IPS DF 4.7 (cell line): ENCODE data around the gene GEMIN2.
"Not testable (repeated sequence)": the region's sequence is repeated elsewhere in the genome, so short reads cannot be mapped to it uniquely, and the experiment has no call there.

Experiments
- DNase-seq: peaks from one replicate; pipeline ENCODE4 v3.0.0-alpha.2; 2013; ENCODE audit warnings: low spot score; ENCODE audit errors: extremely low read depth

Gene GEMIN2

GRCh38 chr14:39176263-39177167 is 62.4 kb downstream of the GEMIN2 start:
- no peak for DNase-seq

GRCh38 chr14:39177168-39177545 is 63.0 kb downstream of the GEMIN2 start:
- DNase-seq: no peak

DNA sequence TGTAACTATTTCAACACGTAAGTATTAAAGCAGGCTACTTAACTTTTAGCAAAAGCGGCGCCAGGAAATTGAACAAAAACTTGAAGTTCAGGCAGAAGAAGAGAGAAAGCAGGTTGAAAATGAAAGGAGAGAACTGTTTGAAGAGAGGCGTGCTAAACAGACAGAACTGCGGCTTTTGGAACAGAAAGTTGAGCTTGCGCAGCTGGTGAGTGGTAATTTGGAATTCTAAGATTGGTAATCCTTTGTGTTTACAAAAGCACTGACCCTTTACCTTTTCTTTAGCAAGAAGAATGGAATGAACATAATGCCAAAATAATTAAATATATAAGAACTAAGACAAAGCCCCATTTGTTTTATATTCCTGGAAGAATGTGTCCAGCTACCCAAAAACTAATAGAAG is 64.9 kb downstream of the GEMIN2 start:
- no peak for DNase-seq

GRCh38 chr14:39180553-39180952 is 66.4 kb downstream of the GEMIN2 start:
- no peak for DNase-seq

DNA sequence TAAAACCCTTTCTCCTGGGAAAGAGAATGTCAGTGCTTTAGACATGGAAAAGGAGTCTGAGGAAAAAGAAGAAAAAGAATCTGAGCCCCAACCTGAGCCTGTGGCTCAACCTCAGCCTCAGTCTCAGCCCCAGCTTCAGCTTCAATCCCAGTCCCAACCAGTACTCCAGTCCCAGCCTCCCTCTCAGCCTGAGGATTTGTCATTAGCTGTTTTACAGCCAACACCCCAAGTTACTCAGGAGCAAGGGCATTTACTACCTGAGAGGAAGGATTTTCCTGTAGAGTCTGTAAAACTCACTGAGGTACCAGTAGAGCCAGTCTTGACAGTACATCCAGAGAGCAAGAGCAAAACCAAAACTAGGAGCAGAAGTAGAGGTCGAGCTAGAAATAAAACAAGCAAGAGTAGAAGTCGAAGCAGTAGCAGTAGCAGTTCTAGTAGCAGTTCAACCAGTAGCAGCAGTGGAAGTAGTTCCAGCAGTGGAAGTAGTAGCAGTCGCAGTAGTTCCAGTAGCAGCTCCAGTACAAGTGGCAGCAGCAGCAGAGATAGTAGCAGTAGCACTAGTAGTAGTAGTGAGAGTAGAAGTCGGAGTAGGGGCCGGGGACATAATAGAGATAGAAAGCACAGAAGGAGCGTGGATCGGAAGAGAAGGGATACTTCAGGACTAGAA is 67.0 kb downstream of the GEMIN2 start:
- no peak for DNase-seq

DNA sequence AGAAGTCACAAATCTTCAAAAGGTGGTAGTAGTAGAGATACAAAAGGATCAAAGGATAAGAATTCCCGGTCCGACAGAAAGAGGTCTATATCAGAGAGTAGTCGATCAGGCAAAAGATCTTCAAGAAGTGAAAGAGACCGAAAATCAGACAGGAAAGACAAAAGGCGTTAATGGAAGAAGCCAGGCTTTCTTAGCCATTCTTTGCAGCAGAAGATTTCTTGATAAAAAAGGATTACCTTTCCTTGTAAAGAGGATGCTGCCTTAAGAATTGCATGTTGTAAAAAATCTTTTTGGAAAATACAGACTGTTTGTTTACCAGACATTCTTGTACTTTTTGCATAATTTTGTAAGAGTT is 67.5 kb downstream of the GEMIN2 start:
- no peak for DNase-seq

- no peak for DNase-seq
Observed at GRCh38 chr14:39182770-39183684, 68.9 kb downstream of the GEMIN2 start.

DNA sequence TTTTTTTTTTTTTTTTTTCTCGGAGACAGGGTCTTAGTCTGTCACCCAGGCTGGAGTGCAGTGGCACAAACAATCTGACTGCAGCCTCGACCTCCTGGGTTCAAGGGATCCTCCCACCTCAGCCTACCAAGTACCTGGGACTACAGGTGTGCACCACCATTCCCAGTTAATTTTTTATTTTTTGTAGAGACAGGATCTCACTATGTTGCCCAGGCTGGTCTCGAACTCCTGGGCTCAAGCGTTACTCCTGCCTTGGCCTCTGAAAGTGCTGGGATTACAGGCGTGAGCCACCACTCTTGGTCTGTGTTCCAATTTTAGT is 69.5 kb downstream of the GEMIN2 start:
- not testable (repeated sequence) for DNase-seq

- no peak for DNase-seq
Observed at GRCh38 chr14:39184628-39185255, 70.6 kb downstream of the GEMIN2 start.

- no peak for DNase-seq
Observed at GRCh38 chr14:39185256-39186049, 71.3 kb downstream of the GEMIN2 start.
